ENCODE data around the gene BRICD5.
"Not testable (repeated sequence)": the region's sequence is repeated elsewhere in the genome, so short reads cannot be mapped to it uniquely, and the experiment has no call there.

Gene BRICD5

GRCh38 chr16:2223221-2223941 is 12.7 kb upstream of the BRICD5 start, which contains the start of gene E4F1:
E4F1 (plus strand) TSS chr16:2223591; CDS start chr16:2223614, 23 bp downstream.
- peak; percentile 99 for DNase-seq (ENCODE audit: low read depth)

GRCh38 chr16:2216330-2216729 is 5.7 kb upstream of the BRICD5 start:
- no peak for DNase-seq (ENCODE audit: low read depth)

- no peak for DNase-seq (ENCODE audit: low read depth)
These were observed 4.0 kb upstream of the BRICD5 start, which contains the start of gene PGP for GRCh38 chr16:2214719-2214968. PGP (minus strand) TSS chr16:2214840; CDS start chr16:2214777, 63 bp downstream.

GRCh38 chr16:2213817-2214718 is 3.4 kb upstream of the BRICD5 start:
- no peak for DNase-seq (ENCODE audit: low read depth)

GRCh38 chr16:2212362-2213324 is 2.0 kb upstream of the BRICD5 start:
- peak; percentile 10 for DNase-seq (ENCODE audit: low read depth)

GRCh38 chr16:2211923-2212347 is 1.3 kb upstream of the BRICD5 start:
- DNase-seq (ENCODE audit: low read depth): no peak

- DNase-seq (ENCODE audit: low read depth): no peak
These were observed 692 bp downstream of the BRICD5 start for GRCh38 chr16:2210009-2210332.

- DNase-seq (ENCODE audit: low read depth): no peak
These were observed 1.2 kb downstream of the BRICD5 start for GRCh38 chr16:2209258-2210008.

- no peak for DNase-seq (ENCODE audit: low read depth)
These were observed 1.9 kb downstream of the BRICD5 start for GRCh38 chr16:2208772-2209171.

- DNase-seq (ENCODE audit: low read depth): no peak
These were observed 2.4 kb downstream of the BRICD5 start for GRCh38 chr16:2208308-2208707.

- DNase-seq (ENCODE audit: low read depth): no peak
These were observed 2.8 kb downstream of the BRICD5 start for GRCh38 chr16:2207872-2208271.

GRCh38 chr16:2206780-2207433 is 3.8 kb downstream of the BRICD5 start:
- DNase-seq (ENCODE audit: low read depth): no peak

GRCh38 chr16:2206420-2206779 is 4.3 kb downstream of the BRICD5 start:
- no peak for DNase-seq (ENCODE audit: low read depth)

GRCh38 chr16:2205967-2206313 is 4.7 kb downstream of the BRICD5 start:
- DNase-seq (ENCODE audit: low read depth): no peak

- peak; percentile 84 for DNase-seq (ENCODE audit: low read depth)
These were observed 5.3 kb downstream of the BRICD5 start, which contains the start of gene MLST8 for GRCh38 chr16:2205104-2205966. MLST8 (plus strand) TSS chr16:2205454; CDS start chr16:2206086, 632 bp downstream.

- DNase-seq (ENCODE audit: low read depth): no peak
These were observed 6.1 kb downstream of the BRICD5 start for GRCh38 chr16:2204416-2205103.

- not testable (repeated sequence) for DNase-seq (ENCODE audit: low read depth)
These were observed 7.5 kb downstream of the BRICD5 start for GRCh38 chr16:2203119-2203688.

- no peak for DNase-seq (ENCODE audit: low read depth)
These were observed 10.3 kb downstream of the BRICD5 start for GRCh38 chr16:2200313-2200712.

- DNase-seq (ENCODE audit: low read depth): no peak
These were observed 11.0 kb downstream of the BRICD5 start for GRCh38 chr16:2199621-2200139.
